22Rv1 (cell line): ENCODE results near the gene GPI.
"Not testable (repeated sequence)": the region's sequence is repeated elsewhere in the genome, so short reads cannot be mapped to it uniquely, and the experiment has no call there.

Experiments
- CTCF ChIP-seq: fragments of 450-650 bp; IDR thresholded peaks from 2 replicates; pipeline ENCODE4 v1.5.1; 2017; ENCODE audit warnings: mild to moderate bottlenecking
- ZFX ChIP-seq: fragments of 450-650 bp; IDR thresholded peaks from 2 replicates; pipeline ENCODE4 v1.6.1; 2017; ENCODE audit warnings: antibody characterized with exemption, borderline replicate concordance

GRCh38 chr19:34388745-34389144 is 23.7 kb downstream of the GPI start:
- not testable (repeated sequence) for TF ChIP-seq CTCF, ZFX
